WTC11 (cell line): Measurements from ENCODE around the gene IRF2BP1. TPM values are rescaled to one million over a fixed set of nuclear protein-coding genes. Genes with fewer than 3 reads are reported as not detected.

Source experiments
- ATAC-seq: fragments of 200-7000 bp; cut with Tn5 transposase; 2 replicates; pipeline ENCODE4 v1.10.0; 2021; ENCODE audit warnings: mild to moderate bottlenecking, moderate library complexity
- CTCF ChIA-PET: fragments of 300-600 bp; sonication (Branson Sonifier 250); formaldehyde crosslinking; loops from one replicate; lab custom pipeline; 2021; ENCODE audit warnings: antibody characterized with exemption; lab: Charles Lee
- POLR2A ChIA-PET: fragments of 350-600 bp; sonication (Branson Sonifier 250); formaldehyde crosslinking; loops from one replicate; lab custom pipeline; 2021; ENCODE audit warnings: antibody characterized with exemption; lab: Charles Lee
- DNase-seq: peaks from one replicate; pipeline ENCODE4 v3.0.0; 2021; ENCODE audit warnings: low spot score
- H3K27ac Mint-ChIP-seq: 2 replicates; pipeline ENCODE4 v1.8.0; 2021; ENCODE audit warnings: mixed read lengths
- H3K27me3 Mint-ChIP-seq: 2 replicates; pipeline ENCODE4 v1.8.0; 2021; ENCODE audit warnings: low read depth, mild to moderate bottlenecking, moderate library complexity, mixed read lengths
- H3K36me3 Mint-ChIP-seq: 2 replicates; pipeline ENCODE4 v1.8.0; 2021; ENCODE audit warnings: mixed read lengths
- H3K4me1 Mint-ChIP-seq: 2 replicates; pipeline ENCODE4 v1.8.0; 2022; ENCODE audit warnings: mixed read lengths
- H3K4me3 Mint-ChIP-seq: 2 replicates; pipeline ENCODE4 v1.8.0; 2021; ENCODE audit warnings: mild to moderate bottlenecking, moderate library complexity, mixed read lengths
- H3K9me3 Mint-ChIP-seq: 2 replicates; pipeline ENCODE4 v1.8.0; 2021; ENCODE audit warnings: mixed read lengths
- AFF4 ChIP-seq: sonication (generic); formaldehyde crosslinking; IDR thresholded peaks from 2 replicates; pipeline ENCODE4 v1.8.1; 2023; ENCODE audit warnings: mild to moderate bottlenecking, missing genetic modification reagents, borderline replicate concordance
- ATF3 ChIP-seq: sonication (generic); formaldehyde crosslinking; conservative IDR thresholded peaks from 2 replicates; pipeline ENCODE4 v1.8.1; 2022; ENCODE audit warnings: mild to moderate bottlenecking, missing genetic modification reagents
- CREB1 ChIP-seq: sonication (generic); formaldehyde crosslinking; IDR thresholded peaks from 2 replicates; pipeline ENCODE4 v1.8.0; 2023; ENCODE audit warnings: mild to moderate bottlenecking, missing genetic modification reagents
- CTCF ChIP-seq: fragments of 200-600 bp; IDR thresholded peaks from 2 replicates; pipeline ENCODE4 v1.8.0; 2022; ENCODE audit warnings: antibody characterized with exemption
- FOXJ3 ChIP-seq: sonication (generic); formaldehyde crosslinking; IDR thresholded peaks from 2 replicates; pipeline ENCODE4 v1.9.0; 2021; ENCODE audit warnings: missing genetic modification reagents, mild to moderate bottlenecking, borderline replicate concordance
- GABPB1 ChIP-seq: sonication (generic); formaldehyde crosslinking; IDR thresholded peaks from 2 replicates; pipeline ENCODE4 v1.8.1; 2023; ENCODE audit warnings: mild to moderate bottlenecking, missing genetic modification reagents
- HMGA2 ChIP-seq: fragments of 250-450 bp; sonication (Bioruptor Pico); IDR thresholded peaks from 2 replicates; pipeline ENCODE4 v1.4.0; 2021; ENCODE audit warnings: mild to moderate bottlenecking, moderate library complexity
- MLX ChIP-seq: sonication (generic); formaldehyde crosslinking; IDR thresholded peaks from 2 replicates; pipeline ENCODE4 v1.8.1; 2023; ENCODE audit warnings: mild to moderate bottlenecking, missing genetic modification reagents, moderate library complexity
- PRDM15 ChIP-seq: sonication (generic); formaldehyde crosslinking; IDR thresholded peaks from 2 replicates; pipeline ENCODE4 v1.8.0; 2022; ENCODE audit warnings: missing genetic modification reagents
- SOX15 ChIP-seq: fragments of 250-450 bp; sonication (Bioruptor Pico); IDR thresholded peaks from 2 replicates; pipeline ENCODE4 v1.9.0; 2021; ENCODE audit warnings: mild to moderate bottlenecking
- SP1 ChIP-seq: sonication (generic); formaldehyde crosslinking; conservative IDR thresholded peaks from 2 replicates; pipeline ENCODE4 v1.8.1; 2022; ENCODE audit warnings: missing genetic modification reagents
- USF1 ChIP-seq: sonication (generic); formaldehyde crosslinking; IDR thresholded peaks from 2 replicates; pipeline ENCODE4 v1.8.0; 2022; ENCODE audit warnings: mild to moderate bottlenecking, missing genetic modification reagents
- ZMAT4 ChIP-seq: fragments of 250-450 bp; sonication (Bioruptor Pico); IDR thresholded peaks from 2 replicates; pipeline ENCODE4 v1.9.0; 2021; ENCODE audit warnings: mild to moderate bottlenecking
- ZNF232 ChIP-seq: sonication (generic); formaldehyde crosslinking; IDR thresholded peaks from 2 replicates; pipeline ENCODE4 v1.8.0; 2022; ENCODE audit warnings: mild to moderate bottlenecking, missing genetic modification reagents
- ZNF263 ChIP-seq: sonication (generic); formaldehyde crosslinking; IDR thresholded peaks from 2 replicates; pipeline ENCODE4 v1.8.1; 2022; ENCODE audit warnings: low read depth, mild to moderate bottlenecking, moderate library complexity, missing genetic modification reagents
- ZNF423 ChIP-seq: fragments of 250-450 bp; sonication (Bioruptor Pico); IDR thresholded peaks from 2 replicates; pipeline ENCODE4 v2.1.2; 2022; ENCODE audit warnings: mild to moderate bottlenecking, moderate library complexity
- ZNF425 ChIP-seq: fragments of 250-450 bp; sonication (Bioruptor Pico); conservative IDR thresholded peaks from 2 replicates; pipeline ENCODE4 v1.9.0; 2021; ENCODE audit warnings: mild to moderate bottlenecking
- total RNA-seq: library from RNA; stranded (reverse); gene quantifications from 3 replicates; pipeline ENCODE4 v1.2.3, GENCODE V29; 2021

Gene IRF2BP1
- total RNA-seq, 1 experiment from 2014 or later = 30.3 TPM

GRCh38 chr19:45882652-45883585 lies 3.0 kb downstream of the IRF2BP1 start (continued):
- no peak for TF ChIP-seq ATF3 (CRISPR knock-in tag)
- 0 out of 2 replicates have a peak, but pooled peaks have one; percentile 27 for TF ChIP-seq ZNF423 (CRISPR knock-in tag)
- peak; percentile 46 for TF ChIP-seq GABPB1 (CRISPR knock-in tag)
- no peak for TF ChIP-seq CREB1
- peak; percentile 40; the same call in 1 of the 2 replicates for TF ChIP-seq ZNF232 (CRISPR knock-in tag)
- peak; percentile 77 for TF ChIP-seq ZMAT4
- peak; percentile 87 for TF ChIP-seq CTCF
- TF ChIP-seq SP1 (CRISPR knock-in tag) = peak; percentile 83
- TF ChIP-seq USF1 (CRISPR knock-in tag) = peak; percentile 30; the same call in 1 of the 2 replicates
- no peak; the same call in 1 of the 2 replicates for TF ChIP-seq AFF4 (CRISPR knock-in tag)

- Mint-ChIP-seq H3K36me3 (no peaks in the 10 kb centered on the region), H3K4me3 (peak overlapping the region; percentile 76), H3K27ac (peak overlapping the region; percentile 70), H3K27me3 (no peaks in the 10 kb centered on the region), H3K9me3 (no peaks in the 10 kb centered on the region), H3K4me1 (peaks cover 43% of the 10 kb centered on the region)
- peak; percentile 56 for DNase-seq
- ChIA-PET POLR2A (interaction anchor here (0.6 to 3.0 kb wide), 4 partner anchors 18 to 113 kb away, joined by 4 to 42 read pairs (median 6); partner anchors contain the start of genes FOXA3, NOVA2, SIX5 and SYMPK), CTCF (interaction anchor here (0.6 to 8.5 kb wide), 13 partner anchors 17 to 796 kb away, joined by 3 to 212 read pairs (median 4); partner anchors contain the start of genes CCDC61, FOXA3, MYPOP and RSPH6A)
- ATAC-seq = peak; percentile 4
- no peak for TF ChIP-seq FOXJ3 (CRISPR knock-in tag)
- TF ChIP-seq HMGA2 (CRISPR knock-in tag) = no peak
- no peak for TF ChIP-seq SOX15 (CRISPR knock-in tag)
- TF ChIP-seq PRDM15 = no peak
- no peak for TF ChIP-seq CREB1
- no peak for TF ChIP-seq MLX (CRISPR knock-in tag)
- no peak for TF ChIP-seq ZNF425 (CRISPR knock-in tag)
- TF ChIP-seq ZNF263 = no peak
Measured at GRCh38 chr19:45881909-45882528, 3.9 kb downstream of the IRF2BP1 start.
